ENCODE data around the gene KRT81. TPM values are rescaled to one million over a fixed set of nuclear protein-coding genes. Genes with fewer than 3 reads are reported as not detected.

KRT81 gene
- total RNA-seq, 1 donor from 2014 or later: 0.16 TPM

DNA sequence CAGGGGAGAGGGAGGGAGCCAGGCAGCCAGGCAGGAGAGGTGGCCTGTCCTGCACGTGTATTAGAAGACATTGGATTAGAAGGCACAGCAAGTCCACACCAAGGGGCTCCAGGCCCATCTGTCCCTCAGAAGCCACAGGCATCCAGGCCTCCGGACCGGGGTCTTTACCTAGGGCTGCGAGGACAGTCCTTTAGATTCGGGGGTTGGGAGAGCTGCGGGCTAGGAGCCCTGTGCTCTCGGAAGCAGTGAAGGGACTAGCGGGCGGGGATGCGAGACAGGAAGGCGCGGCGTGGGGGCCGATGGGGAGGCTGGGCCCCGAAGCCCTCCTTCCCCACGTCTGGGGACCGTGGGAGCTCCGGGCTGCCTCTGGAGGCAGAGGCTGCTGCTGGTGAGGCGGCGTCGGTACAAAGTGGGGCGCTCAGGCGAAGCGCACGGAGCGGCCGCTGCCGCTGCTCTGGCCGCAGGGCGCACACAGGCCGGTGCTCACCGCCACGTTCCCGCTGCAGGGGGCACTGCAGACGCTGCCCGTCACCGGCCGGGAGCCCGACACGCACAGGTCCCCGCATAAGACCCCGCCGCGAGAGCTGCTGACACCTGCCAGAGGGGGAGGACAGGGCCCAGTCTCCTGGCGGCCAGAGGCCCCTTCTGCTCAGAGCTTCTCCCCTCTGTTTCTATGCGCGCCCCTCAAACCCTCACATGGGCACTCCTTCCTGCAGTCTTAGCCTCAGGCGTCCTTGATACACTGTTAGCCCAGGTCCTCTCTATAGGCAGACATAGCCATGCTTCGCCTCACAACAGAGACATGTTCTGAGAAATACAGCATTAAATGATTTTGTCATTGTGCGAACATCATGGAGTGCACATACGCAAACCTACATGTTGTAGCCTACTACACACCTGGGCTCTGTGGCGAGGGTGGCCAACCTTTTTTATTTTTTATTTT, 41.0 kb downstream of the KRT81 start:
- DNase-seq (ENCODE audit: low spot score in 2 of 2, unreplicated experiment in 2 of 2): no peak
- H3K9me3 Mint-ChIP-seq: no peaks in the 10 kb centered on the region
- H3K4me1 Mint-ChIP-seq: peaks cover 20% of the 10 kb centered on the region
- peaks cover 42% of the 10 kb centered on the region for H3K27me3 Mint-ChIP-seq (ENCODE audit: low read depth)
- H3K27ac Mint-ChIP-seq: no peak overlapping the region
- no peak for TF ChIP-seq CTCF (IDR thresholded peaks at IDR 0.05; ENCODE audit: unreplicated experiment)
- no peaks in the 10 kb centered on the region for H3K36me3 Mint-ChIP-seq
- no peak overlapping the region for H3K4me3 Mint-ChIP-seq

- Mint-ChIP-seq H3K36me3 (no peaks in the 10 kb centered on the region), H3K4me3 (no peak overlapping the region), H3K4me1 (peaks cover 27% of the 10 kb centered on the region), H3K27me3 (ENCODE audit: low read depth) (peaks cover 35% of the 10 kb centered on the region), H3K27ac (no peak overlapping the region), H3K9me3 (no peaks in the 10 kb centered on the region)
- no peak for DNase-seq (ENCODE audit: low spot score in 2 of 2, unreplicated experiment in 2 of 2)
- TF ChIP-seq CTCF (IDR thresholded peaks at IDR 0.05; ENCODE audit: unreplicated experiment): no peak
Observed at GRCh38 chr12:52249511-52250047, 41.8 kb downstream of the KRT81 start.

DNA sequence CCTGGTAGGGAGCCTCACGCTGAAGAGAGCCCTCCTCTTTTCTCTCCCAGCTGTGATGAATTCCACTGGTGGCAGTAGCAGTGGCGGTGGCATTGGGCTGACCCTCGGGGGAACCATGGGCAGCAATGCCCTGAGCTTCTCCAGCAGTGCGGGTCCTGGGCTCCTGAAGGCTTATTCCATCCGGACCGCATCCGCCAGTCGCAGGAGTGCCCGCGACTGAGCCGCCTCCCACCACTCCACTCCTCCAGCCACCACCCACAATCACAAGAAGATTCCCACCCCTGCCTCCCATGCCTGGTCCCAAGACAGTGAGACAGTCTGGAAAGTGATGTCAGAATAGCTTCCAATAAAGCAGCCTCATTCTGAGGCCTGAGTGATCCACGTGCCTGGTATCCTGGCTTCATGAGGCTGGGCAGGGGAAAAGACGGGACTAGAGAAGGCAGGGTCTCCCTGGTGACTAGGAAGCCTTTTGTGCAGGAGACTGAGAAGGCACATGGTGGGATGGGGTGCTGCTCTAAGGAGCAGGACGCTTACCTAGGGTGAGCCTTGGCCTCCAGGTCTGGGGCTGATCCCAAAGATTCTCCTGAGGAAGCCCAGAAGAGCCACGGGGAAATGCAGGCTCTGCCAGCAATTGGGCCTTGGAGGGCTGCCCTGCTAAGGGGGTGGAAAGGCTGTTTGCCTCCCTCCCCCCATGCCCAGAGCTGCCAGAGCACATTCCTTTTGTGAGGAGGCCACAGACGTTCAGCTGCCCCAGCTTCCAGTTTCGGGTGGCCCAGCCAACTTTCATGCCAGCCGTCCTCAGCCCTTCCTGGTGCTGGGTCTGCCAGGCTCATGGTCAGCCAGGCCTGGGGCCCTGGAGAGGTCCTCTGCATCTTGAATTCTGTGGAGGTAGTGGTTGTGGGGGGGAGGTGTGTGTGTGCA, 42.5 kb downstream of the KRT81 start:
- Mint-ChIP-seq H3K4me3 (no peak overlapping the region), H3K27me3 (ENCODE audit: low read depth) (peaks cover 30% of the 10 kb centered on the region), H3K27ac (no peak overlapping the region), H3K36me3 (no peaks in the 10 kb centered on the region), H3K9me3 (no peaks in the 10 kb centered on the region), H3K4me1 (peaks cover 35% of the 10 kb centered on the region)
- TF ChIP-seq CTCF (IDR thresholded peaks at IDR 0.05; ENCODE audit: unreplicated experiment): no peak
- DNase-seq (ENCODE audit: low spot score in 2 of 2, unreplicated experiment in 2 of 2): no peak

DNA sequence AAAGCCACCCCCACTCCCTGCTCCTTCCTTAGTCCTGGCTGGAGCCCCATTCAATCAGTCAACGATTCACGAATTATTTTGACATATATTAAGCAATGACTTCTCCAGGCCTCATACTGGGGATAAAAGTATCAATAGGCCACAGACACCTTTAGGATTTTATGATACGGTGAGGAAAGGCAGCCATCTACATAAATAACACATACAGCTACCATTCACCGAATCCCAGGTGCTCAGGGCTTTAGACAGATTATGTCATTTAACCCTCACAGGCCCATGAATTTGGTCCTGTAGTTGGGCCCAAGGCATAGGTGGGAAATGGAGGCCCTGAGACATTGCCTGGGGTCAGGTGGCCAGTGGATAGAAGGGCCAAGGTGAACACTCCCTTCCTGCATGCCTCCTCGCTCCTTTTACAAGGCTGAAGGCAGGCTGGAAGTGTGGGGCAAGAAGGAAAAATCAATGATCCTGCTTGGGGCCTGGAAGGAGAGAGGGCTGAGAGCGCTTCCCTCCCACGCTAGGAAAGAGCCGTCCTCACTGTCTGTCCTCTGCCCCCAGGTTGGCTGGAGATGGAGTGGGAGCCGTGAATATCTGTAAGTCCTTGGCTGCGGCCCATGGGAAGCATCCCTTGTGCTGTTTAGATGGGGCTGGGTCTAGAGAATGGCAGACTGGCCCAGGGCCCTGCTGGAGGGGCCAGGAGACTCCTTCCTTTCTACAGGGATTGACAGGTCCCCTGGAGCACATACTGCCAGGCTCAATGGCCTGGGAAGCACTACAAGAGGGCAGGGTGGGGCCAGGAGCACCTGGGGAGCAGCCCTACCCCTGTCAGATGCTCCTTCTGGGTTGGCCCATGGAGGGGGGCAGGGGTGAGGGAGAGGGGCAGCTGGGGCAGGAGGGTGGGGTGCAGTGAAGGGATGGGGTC, 43.5 kb downstream of the KRT81 start:
- H3K4me3 Mint-ChIP-seq: no peak overlapping the region
- H3K36me3 Mint-ChIP-seq: no peaks in the 10 kb centered on the region
- H3K27ac Mint-ChIP-seq: no peak overlapping the region
- peaks cover 42% of the 10 kb centered on the region for H3K4me1 Mint-ChIP-seq
- TF ChIP-seq CTCF (IDR thresholded peaks at IDR 0.05; ENCODE audit: unreplicated experiment): no peak
- H3K27me3 Mint-ChIP-seq (ENCODE audit: low read depth): peaks cover 26% of the 10 kb centered on the region
- no peaks in the 10 kb centered on the region for H3K9me3 Mint-ChIP-seq
- DNase-seq (ENCODE audit: low spot score in 2 of 2, unreplicated experiment in 2 of 2): no peak
